Aorta (tissue), 5 donors: ENCODE results near the gene FNIP2. TPM values are rescaled to one million over a fixed set of nuclear protein-coding genes. Genes with fewer than 3 reads are reported as not detected.
A peak's percentile ranks its signal among the peaks of the same experiment; 100 is the strongest.
"Not testable (repeated sequence)": the region's sequence is repeated elsewhere in the genome, so short reads cannot be mapped to it uniquely, and the experiment has no call there.

Experiments used
- ATAC-seq: fragments of 200-7000 bp; cut with Tn5 transposase; one replicate; pipeline ENCODE4 v1.9.1; 2022; ENCODE audit warnings: moderate library complexity; ENCODE audit not compliant: low FRiP score
- DNase-seq, 2 donors: peaks; one replicate each; pipeline ENCODE4 v3.0.0-alpha.2; 2020
- H3K27ac ChIP-seq, 2 donors: one replicate each; pipeline ENCODE4 v1.5.1; 2013; ENCODE audit warnings: low read length in 2 of 2, mild to moderate bottlenecking in 2 of 2, moderate library complexity in 2 of 2, control low read depth in 1 of 2, inconsistent platforms in 1 of 2, low read depth in 1 of 2
- H3K27me3 ChIP-seq, 2 donors: one replicate each; pipeline ENCODE4 v1.6.1; 2013; ENCODE audit warnings: control low read depth in 1 of 2, low read length in 1 of 2, mild to moderate bottlenecking in 1 of 2, moderate library complexity in 1 of 2; ENCODE audit not compliant: insufficient read depth in 2 of 2, control insufficient read depth in 1 of 2
- H3K36me3 ChIP-seq, 2 donors: one replicate each; pipeline ENCODE4 v1.6.1; 2013; ENCODE audit warnings: control low read depth in 1 of 2, low read length in 1 of 2, mild to moderate bottlenecking in 1 of 2; ENCODE audit not compliant: insufficient read depth in 2 of 2, control insufficient read depth in 1 of 2
- H3K4me1 ChIP-seq, 2 donors: one replicate each; pipeline ENCODE4 v1.6.1; 2013; ENCODE audit warnings: low read length in 2 of 2, control low read depth in 1 of 2, mild to moderate bottlenecking in 1 of 2, moderate library complexity in 1 of 2; ENCODE audit not compliant: insufficient read depth in 2 of 2, control insufficient read depth in 1 of 2
- H3K4me3 ChIP-seq, 2 donors: one replicate each; pipeline ENCODE4 v1.5.1; 2013; ENCODE audit warnings: low read length in 2 of 2, control low read depth in 1 of 2, mild to moderate bottlenecking in 1 of 2
- H3K9me3 ChIP-seq: one replicate; pipeline ENCODE4 v1.6.1; 2013; ENCODE audit warnings: mild to moderate bottlenecking, low read length; ENCODE audit not compliant: control insufficient read depth
- WGBS, 2 donors: extraction: QIAGEN DNeasy Blood & Tissue Kit; methylation state at CpG; one replicate each; pipeline ENCODE4 v1.1.7; 2013; 5-methylcytosine and 5-hydroxymethylcytosine counted together
- intact Hi-C, 2 donors: fragments of 100-400 bp; cut with DNase I; formaldehyde crosslinking; loops; one replicate each; pipeline versions ENCODE4 v1.14.2 to v1.15.0; 2022
- polyA plus RNA-seq, 2 donors: library from polyadenylated mRNA; stranded (reverse); fragments of 200-250 nt; gene quantifications; one replicate each; pipeline ENCODE4 v1.2.3, GENCODE V29; 2013
- total RNA-seq, 2 donors: library from RNA; stranded (reverse); fragmentation: NEBNext Ultra II Directional; extraction: Animal tissue kit (Norgen Biotek cat#: 25700); gene quantifications; one replicate each; pipeline ENCODE4 v1.2.1, GENCODE V29; 2021
- donor health status: healthy with polysubstance abuse.
- donor health status: Bipolar disorder and iron deficiency.
- donor health status: DM: no; HTN: no; CAD: no.
- donor health status: DM: no; HTN: no; CAD: no.
- donor health status: DM: yes; HTN: yes; CAD: no.

Gene FNIP2
- total and polyA plus RNA-seq, 4 donors: 17.3 to 97.8 (median 44.2) TPM

GRCh38 chr4:158729716-158730559 is 38.9 kb upstream of the FNIP2 start:
- H3K4me3 ChIP-seq: no peak overlapping the region
- intact Hi-C loops: loop anchor here (1.0 to 10.0 kb wide), 7 partner anchors 42 to 717 kb away; no protein-coding TSS in a partner anchor
- no peak overlapping the region for H3K27ac ChIP-seq
- H3K27me3 ChIP-seq: no peaks in the 10 kb centered on the region
- no peaks in the 10 kb centered on the region for H3K36me3 ChIP-seq
- H3K4me1 ChIP-seq: no peaks in the 10 kb centered on the region
- no peaks in the 10 kb centered on the region for H3K9me3 ChIP-seq
- DNase-seq (peak; percentile 73 to 77), ATAC-seq (peak; percentile 87)
- WGBS, 2 donors: 13 to 14% methylated on average over 5 of the region's 5 CpGs

DNA sequence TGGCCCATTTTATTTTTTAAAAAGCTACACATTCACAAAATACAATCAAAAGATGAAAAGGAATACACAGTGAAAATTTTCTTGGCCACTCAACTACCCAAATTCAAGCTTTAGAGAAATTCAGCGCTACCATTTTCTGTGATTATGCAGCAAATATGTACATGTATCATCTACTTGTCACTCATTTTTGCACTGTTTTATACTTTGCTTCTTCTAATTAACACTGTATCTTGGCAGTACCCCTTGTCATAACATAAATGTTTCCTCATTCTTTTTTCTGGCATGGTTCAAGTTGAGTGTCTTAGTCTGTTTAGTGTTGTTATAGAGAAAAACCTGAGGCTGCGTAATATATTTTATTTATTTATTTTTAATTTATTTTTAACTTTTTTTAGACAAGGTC is 30.0 kb upstream of the FNIP2 start:
- no peaks in the 10 kb centered on the region for H3K36me3 ChIP-seq
- 88 to 92% methylated on average over 2 of the region's 2 CpGs for WGBS, 2 donors
- no peaks in the 10 kb centered on the region for H3K4me1 ChIP-seq
- H3K27ac ChIP-seq: no peak overlapping the region
- DNase-seq: no peak
- no peak overlapping the region for H3K4me3 ChIP-seq
- no peak for ATAC-seq
- H3K27me3 ChIP-seq: no peaks in the 10 kb centered on the region
- H3K9me3 ChIP-seq: no peaks in the 10 kb centered on the region
- intact Hi-C loops: loop anchor here in 1 of 2 donors (10.0 kb wide), 1 partner anchor 436 kb away; no protein-coding TSS in a partner anchor

DNA sequence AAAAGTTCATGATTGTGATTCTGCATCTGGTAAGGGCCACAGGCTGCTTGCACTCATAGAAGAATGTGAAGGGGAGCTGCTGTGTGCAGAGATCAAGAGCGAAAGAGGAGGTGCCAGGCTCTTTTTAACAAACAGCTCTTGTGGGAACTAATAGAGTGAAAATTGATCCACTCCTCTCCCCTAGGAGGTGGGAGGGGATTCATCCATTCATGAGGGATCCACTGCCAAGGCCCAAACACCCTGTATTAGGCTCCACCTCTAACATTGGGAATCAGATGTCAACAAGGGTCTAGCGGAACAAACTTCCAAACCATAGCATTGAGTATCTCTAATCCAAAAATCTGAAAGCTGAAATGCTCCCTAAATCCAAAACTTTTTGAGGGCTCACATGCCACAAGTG is 29.2 kb upstream of the FNIP2 start:
- no peaks in the 10 kb centered on the region for H3K4me1 ChIP-seq
- H3K36me3 ChIP-seq: no peaks in the 10 kb centered on the region
- no peaks in the 10 kb centered on the region for H3K27me3 ChIP-seq
- ATAC-seq (no peak), DNase-seq (no peak)
- H3K27ac ChIP-seq: no peak overlapping the region
- no peak overlapping the region for H3K4me3 ChIP-seq
- 99 to 100% methylated on average over 2 of the region's 2 CpGs for WGBS, 2 donors
- intact Hi-C loops: loop anchor here in 1 of 2 donors (10.0 kb wide), 1 partner anchor 435 kb away; no protein-coding TSS in a partner anchor
- no peaks in the 10 kb centered on the region for H3K9me3 ChIP-seq

GRCh38 chr4:158741326-158742021 is 27.4 kb upstream of the FNIP2 start:
- no peak overlapping the region for H3K27ac ChIP-seq
- H3K4me1 ChIP-seq: no peaks in the 10 kb centered on the region
- intact Hi-C loops: no loop called here
- 89% methylated on average over 3 of the region's 3 CpGs for WGBS, 2 donors
- H3K27me3 ChIP-seq: no peaks in the 10 kb centered on the region
- no peak for DNase-seq
- ATAC-seq: no peak
- no peaks in the 10 kb centered on the region for H3K36me3 ChIP-seq
- H3K4me3 ChIP-seq: no peak overlapping the region
- no peaks in the 10 kb centered on the region for H3K9me3 ChIP-seq

DNA sequence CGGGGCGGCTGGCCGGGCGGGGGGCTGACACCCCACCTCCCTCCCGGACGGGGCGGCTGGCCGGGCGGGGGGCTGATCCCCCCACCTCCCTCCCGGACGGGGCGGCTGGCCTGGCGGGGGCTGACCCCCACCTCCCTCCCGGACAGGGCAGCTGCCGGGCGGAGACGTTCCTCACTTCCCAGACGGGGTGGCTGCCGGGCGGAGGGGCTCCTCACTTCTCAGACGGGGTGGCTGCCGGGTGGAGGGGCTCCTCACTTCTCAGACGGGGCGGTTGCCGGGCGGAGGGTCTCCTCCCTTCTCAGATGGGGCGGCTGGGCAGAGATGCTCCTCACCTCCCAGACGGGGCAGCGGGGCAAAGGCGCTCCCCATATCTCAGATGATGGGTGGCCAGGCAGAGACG is 22.3 kb upstream of the FNIP2 start:
- H3K36me3 ChIP-seq, H3K4me3 ChIP-seq, H3K27me3 ChIP-seq, intact Hi-C loops, H3K4me1 ChIP-seq, ATAC-seq, H3K27ac ChIP-seq, DNase-seq, H3K9me3 ChIP-seq: not testable (repeated sequence)
- WGBS, 2 donors: 96 to 100% methylated on average over 6 to 31 of the region's 31 CpGs

GRCh38 chr4:158750379-158750778 is 18.4 kb upstream of the FNIP2 start:
- no peak overlapping the region for H3K27ac ChIP-seq
- no peak overlapping the region for H3K4me3 ChIP-seq
- H3K9me3 ChIP-seq: no peaks in the 10 kb centered on the region
- ATAC-seq (no peak), DNase-seq (no peak)
- no peaks in the 10 kb centered on the region for H3K36me3 ChIP-seq
- intact Hi-C loops: no loop called here
- H3K4me1 ChIP-seq: no peaks in the 10 kb centered on the region
- no peaks in the 10 kb centered on the region for H3K27me3 ChIP-seq
- 29% methylated on average over 3 of the region's 3 CpGs for WGBS, 2 donors

DNA sequence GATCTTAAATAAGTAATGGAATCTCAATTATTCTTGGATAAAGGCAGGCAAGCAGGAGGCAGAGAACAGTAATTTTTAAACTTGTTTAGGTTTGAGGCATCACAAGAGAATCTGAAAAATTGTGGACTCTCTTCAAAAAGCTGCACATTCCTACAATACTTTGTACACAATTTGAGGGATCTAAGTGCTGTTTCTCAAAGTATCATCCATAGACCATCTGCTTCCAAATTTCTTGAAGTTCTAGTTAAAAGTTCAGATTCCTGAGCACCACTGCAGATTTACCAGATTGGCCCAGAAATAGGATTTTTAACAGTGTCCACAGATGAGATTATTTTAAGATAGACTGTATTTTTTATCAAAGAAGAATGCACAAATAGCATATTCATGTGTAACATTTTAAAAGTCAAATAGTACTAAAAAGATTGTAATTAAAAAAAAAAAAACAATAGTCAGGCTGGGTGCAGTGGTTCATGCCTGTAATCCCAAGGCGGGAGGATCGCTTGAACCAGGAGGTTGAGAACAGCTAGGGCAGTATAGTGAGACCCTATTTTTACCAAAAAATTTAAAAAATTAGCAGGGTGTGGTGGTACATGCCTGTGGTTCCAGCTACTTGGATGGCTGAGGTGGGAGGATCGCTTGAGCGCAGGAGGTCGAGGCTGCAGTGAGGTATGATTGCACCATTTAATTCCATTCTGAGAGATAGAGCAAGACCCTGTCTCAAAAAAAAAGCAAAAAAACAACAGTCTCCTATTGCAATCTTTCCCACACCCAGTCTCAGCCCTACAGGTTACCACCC is 14.2 kb upstream of the FNIP2 start:
- Histone ChIP-seq H3K27ac (no peak overlapping the region), H3K36me3 (no peaks in the 10 kb centered on the region), H3K4me1 (no peaks in the 10 kb centered on the region), H3K9me3 (no peaks in the 10 kb centered on the region), H3K27me3 (no peaks in the 10 kb centered on the region), H3K4me3 (no peak overlapping the region)
- DNase-seq (no peak), ATAC-seq (no peak)
- intact Hi-C loops: no loop called here
- WGBS, 2 donors: 97% methylated on average over 5 of the region's 5 CpGs

GRCh38 chr4:158755819-158756218 is 13.0 kb upstream of the FNIP2 start:
- H3K27ac ChIP-seq, DNase-seq, intact Hi-C loops, H3K4me3 ChIP-seq, ATAC-seq, H3K27me3 ChIP-seq, H3K9me3 ChIP-seq, H3K36me3 ChIP-seq, H3K4me1 ChIP-seq: not testable (repeated sequence)
- 93 to 95% methylated on average over 7 of the region's 7 CpGs for WGBS, 2 donors
